ENCODE data around the gene SLC12A7.

- TF ChIP-seq NFYB (IDR thresholded peaks at IDR 0.05; ENCODE audit: extremely low read depth, insufficient read length) (no peak), TAF7 (tag; IDR thresholded peaks at IDR 0.05) (no peak), MAX (CRISPR knock-in tag; IDR thresholded peaks at IDR 0.05) (no peak)
Observed at GRCh38 chr5:1068204-1068894, 43.5 kb downstream of the SLC12A7 start.

All from K562 (cell line).